Body of pancreas (tissue), 4 donors: ENCODE measurements around the gene MS4A3. TPM values are rescaled to one million over a fixed set of nuclear protein-coding genes. Genes with fewer than 3 reads are reported as not detected.

ENCODE experiments used
- ATAC-seq: fragments of 150-250 bp; one replicate; pipeline ENCODE4 v1.9.1; 2016
- DNase-seq, 4 donors: peaks; one replicate each; pipeline ENCODE4 v3.0.0-alpha.2; 2019
- H3K27ac ChIP-seq, 4 donors: fragments of 200-600 bp; sonication (generic); 1 replicate in 3 of 4; 2 replicates in 1 of 4; pipeline versions ENCODE4 v1.5.1 to v1.6.1; 2016 to 2019; ENCODE audit warnings: mild to moderate bottlenecking in 1 of 4, mixed read lengths in 1 of 4, moderate library complexity in 1 of 4
- H3K27me3 ChIP-seq, 2 donors: fragments of 200-600 bp; sonication (generic); one replicate each; pipeline ENCODE4 v1.6.0; 2016; ENCODE audit warnings: mild to moderate bottlenecking in 1 of 2
- H3K36me3 ChIP-seq, 2 donors: fragments of 200-600 bp; sonication (generic); replicated peaks in 1 of 2; 2 replicates each; pipeline ENCODE4 v1.5.1; 2016; ENCODE audit warnings: low read depth in 2 of 2; ENCODE audit not compliant: insufficient read depth in 1 of 2
- H3K4me1 ChIP-seq: fragments of 200-600 bp; sonication (generic); one replicate; pipeline ENCODE4 v1.6.0; 2016
- H3K4me3 ChIP-seq, 2 donors: fragments of 200-600 bp; sonication (generic); 1 replicate in 1 of 2; 2 replicates in 1 of 2; pipeline ENCODE4 v1.5.1; 2016 to 2019
- H3K9me3 ChIP-seq, 3 donors: fragments of 200-600 bp; sonication (generic); 1 replicate in 2 of 3; 2 replicates in 1 of 3; pipeline ENCODE4 v1.5.1; 2016
- CTCF ChIP-seq, 7 experiments: fragments of 450-650 bp in 4 of 7; fragments of 200-600 bp in 3 of 7; sonication (generic) in 3 of 7; IDR thresholded peaks; one replicate each; pipeline ENCODE4 v1.5.1; 2016 to 2019; ENCODE audit warnings: antibody characterized with exemption in 7 of 7
- POLR2A ChIP-seq, 3 donors: fragments of 450-650 bp; IDR thresholded peaks; one replicate each; pipeline ENCODE4 v1.6.1; 2016; ENCODE audit warnings: antibody characterized with exemption in 3 of 3, mild to moderate bottlenecking in 2 of 3
- WGBS, 2 donors: methylation state at CpG; one replicate each; pipeline ENCODE4 v1.1.5; 2017; 5-methylcytosine and 5-hydroxymethylcytosine counted together
- intact Hi-C: fragments of 100-400 bp; cut with DNase I; formaldehyde crosslinking; loops from one replicate; pipeline ENCODE4 v1.15.1; 2023
- total RNA-seq, 2 donors: library from RNA; depleted of rRNA; stranded (reverse); fragments of >200 nt; gene quantifications; one replicate each; pipeline ENCODE4 v1.1.0, GENCODE V29; 2016

Gene MS4A3
- total RNA-seq, 2 donors from 2014 or later = not detected

GRCh38 chr11:60087239-60087638 is 30.8 kb downstream of the MS4A3 start:
- H3K4me3 ChIP-seq = no peak overlapping the region
- H3K27ac ChIP-seq = no peak overlapping the region

GRCh38 chr11:60088364-60088763 is 31.9 kb downstream of the MS4A3 start, which contains the start of gene MS4A2:
Gene MS4A2, plus strand, starts transcription at chr11:60088664. Its CDS starts 102 bp downstream, at chr11:60088766.
- Histone ChIP-seq H3K9me3 (no peaks in the 10 kb centered on the region), H3K27ac (no peak within 1 kb of the TSS), H3K4me1 (peaks cover 15% of the 10 kb centered on the region), H3K36me3 (no peaks in the 10 kb centered on the region), H3K4me3 (no peak within 1 kb of the TSS), H3K27me3 (no peaks in the 10 kb centered on the region)
- DNase-seq (no peak), ATAC-seq (no peak)
- 85% methylated on average over 1 of the region's 1 CpG for WGBS, 2 donors
- TF ChIP-seq CTCF (IDR thresholded peaks at IDR 0.05) (no peak), POLR2A (IDR thresholded peaks at IDR 0.05) (no peak)
- intact Hi-C loops = no loop called here

More at GRCh38 chr11:60087239-60087638, 30.8 kb downstream of the MS4A3 start:
- intact Hi-C loops = no loop called here
- H3K36me3 ChIP-seq = no peaks in the 10 kb centered on the region
- H3K4me1 ChIP-seq = peaks cover 15% of the 10 kb centered on the region
- TF ChIP-seq CTCF (IDR thresholded peaks at IDR 0.05) (no peak), POLR2A (IDR thresholded peaks at IDR 0.05) (no peak)
- ATAC-seq = peak; percentile 71
- WGBS, 2 donors = 13 to 14% methylated on average over 1 of the region's 1 CpG
- no peaks in the 10 kb centered on the region for H3K27me3 ChIP-seq
- no peaks in the 10 kb centered on the region for H3K9me3 ChIP-seq
- peak in 2 of 4 donors; percentile 20 to 27 for DNase-seq

GRCh38 chr11:60095477-60096120 is 39.1 kb downstream of the MS4A3 start:
- Histone ChIP-seq H3K4me3 (no peak overlapping the region), H3K9me3 (no peaks in the 10 kb centered on the region), H3K4me1 (peaks cover 18% of the 10 kb centered on the region), H3K36me3 (no peaks in the 10 kb centered on the region), H3K27me3 (no peaks in the 10 kb centered on the region), H3K27ac (no peak overlapping the region)
- 29 to 32% methylated on average over 4 of the region's 4 CpGs for WGBS, 2 donors
- ATAC-seq (no peak), DNase-seq (no peak)
- intact Hi-C loops = no loop called here
- no peak for TF ChIP-seq POLR2A (IDR thresholded peaks at IDR 0.05)
- no peak for TF ChIP-seq CTCF (IDR thresholded peaks at IDR 0.05)

GRCh38 chr11:60097189-60097588 is 40.7 kb downstream of the MS4A3 start:
- H3K27ac ChIP-seq = no peak overlapping the region
- no peak overlapping the region for H3K4me3 ChIP-seq
- ATAC-seq (no peak), DNase-seq (no peak)
- no peaks in the 10 kb centered on the region for H3K9me3 ChIP-seq
- H3K4me1 ChIP-seq = peaks cover 18% of the 10 kb centered on the region
- WGBS, 2 donors = 59 to 81% methylated on average over 1 of the region's 1 CpG
- no peaks in the 10 kb centered on the region for H3K27me3 ChIP-seq
- TF ChIP-seq CTCF (IDR thresholded peaks at IDR 0.05) = no peak
- TF ChIP-seq POLR2A (IDR thresholded peaks at IDR 0.05) = no peak
- intact Hi-C loops = no loop called here
- no peaks in the 10 kb centered on the region for H3K36me3 ChIP-seq

- Histone ChIP-seq H3K36me3 (no peaks in the 10 kb centered on the region), H3K27me3 (no peaks in the 10 kb centered on the region), H3K4me3 (no peak overlapping the region), H3K9me3 (no peaks in the 10 kb centered on the region), H3K27ac (no peak overlapping the region), H3K4me1 (peaks cover 18% of the 10 kb centered on the region)
- TF ChIP-seq POLR2A (IDR thresholded peaks at IDR 0.05) = no peak
- no peak for TF ChIP-seq CTCF (IDR thresholded peaks at IDR 0.05)
- ATAC-seq (no peak), DNase-seq (no peak)
- intact Hi-C loops = no loop called here
These were observed 42.0 kb downstream of the MS4A3 start for GRCh38 chr11:60098508-60098907.
